ENCODE data around the gene TPPP2.

GRCh38 chr14:20998674-20999366 is 31.2 kb upstream of the TPPP2 start, which contains the start of gene SLC39A2:
- TF ChIP-seq MXI1 (conservative IDR thresholded peaks at IDR 0.05; ENCODE audit: poor library complexity, severe bottlenecking), result no peak
- no peak for TF ChIP-seq CTCF (IDR thresholded peaks at IDR 0.05; ENCODE audit: poor library complexity, severe bottlenecking)
- no peak for TF ChIP-seq POLR2AphosphoS5 (IDR thresholded peaks at IDR 0.05)
- no peak for TF ChIP-seq TAF1 (IDR thresholded peaks at IDR 0.05; ENCODE audit: low read depth)
- TF ChIP-seq SMC3 (conservative IDR thresholded peaks at IDR 0.05; ENCODE audit: poor library complexity), result no peak
- no peak for TF ChIP-seq EP300 (conservative IDR thresholded peaks at IDR 0.05; ENCODE audit: poor library complexity, severe bottlenecking)
- TF ChIP-seq EZH2 (IDR thresholded peaks at IDR 0.05; ENCODE audit: borderline replicate concordance, insufficient read depth, low read length, poor library complexity, severe bottlenecking), result no peak
- TF ChIP-seq RAD21 (conservative IDR thresholded peaks at IDR 0.05), result no peak

Data from neural cell (in vitro differentiated cells).